T-helper 1 cell treated with Interleukin-12 subunit alpha and Interleukin-12 subunit beta and Interleukin-4 antibody, amounts not matched to agents 30 μg/mL and 1 μg/mL, for 36 hours (primary cell): ENCODE measurements around the gene SLC6A17.

Experiments used
- H3K27ac Mint-ChIP-seq: one replicate; pipeline ENCODE4 v1.8.0; 2021; ENCODE audit warnings: mild to moderate bottlenecking, mixed read lengths
- H3K27me3 Mint-ChIP-seq: one replicate; pipeline ENCODE4 v1.8.0; 2021; ENCODE audit warnings: low read depth, mixed read lengths
- H3K36me3 Mint-ChIP-seq: one replicate; pipeline ENCODE4 v1.8.0; 2021; ENCODE audit warnings: low read depth, mixed read lengths
- H3K4me1 Mint-ChIP-seq: one replicate; pipeline ENCODE4 v1.8.0; 2021; ENCODE audit warnings: low read depth, mixed read lengths
- H3K4me3 Mint-ChIP-seq: one replicate; pipeline ENCODE4 v1.8.0; 2021; ENCODE audit warnings: mild to moderate bottlenecking, moderate library complexity, mixed read lengths
- H3K9me3 Mint-ChIP-seq: one replicate; pipeline ENCODE4 v1.8.0; 2021; ENCODE audit warnings: mixed read lengths

SLC6A17 gene

DNA sequence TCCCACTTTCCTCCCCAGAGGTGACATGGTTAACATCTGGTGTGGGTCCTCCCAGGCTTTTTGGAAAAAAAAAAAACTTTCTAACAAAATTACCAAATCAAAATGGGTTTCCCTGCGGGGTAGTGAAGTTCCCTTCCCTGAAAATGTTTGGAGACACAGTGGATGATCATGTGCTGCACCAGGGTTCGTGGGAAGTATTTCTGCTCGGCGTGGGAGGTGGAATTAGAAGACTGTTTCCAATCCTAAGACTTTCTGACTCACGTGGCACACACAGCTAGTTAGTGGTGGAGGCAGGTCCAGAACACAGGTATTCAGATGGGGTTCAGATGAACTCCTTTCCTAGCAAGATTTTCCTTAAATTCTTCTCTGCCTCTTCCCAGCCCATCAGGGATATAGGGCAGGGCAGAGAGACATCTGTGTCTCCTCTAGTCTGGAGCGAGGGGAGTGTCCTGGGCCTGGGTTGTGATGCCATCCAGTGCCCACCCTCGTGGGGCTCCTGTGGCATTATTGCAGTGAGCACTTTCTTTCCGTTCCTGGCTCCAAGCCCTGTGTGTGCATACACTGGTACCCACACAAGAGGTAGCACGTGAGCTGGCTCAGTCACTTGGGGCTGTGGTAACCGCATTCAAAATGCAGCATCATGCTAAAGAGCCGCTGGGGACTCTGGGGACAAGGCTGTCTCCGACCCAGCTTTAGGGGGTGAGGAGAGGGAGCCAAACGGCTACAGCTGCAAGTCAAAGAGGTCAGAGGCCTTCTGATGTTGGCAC lies 87.3 kb downstream of the SLC6A17 start:
- Mint-ChIP-seq H3K27ac (no peak overlapping the region), H3K27me3 (no peaks in the 10 kb centered on the region), H3K4me3 (no peak overlapping the region), H3K9me3 (no peaks in the 10 kb centered on the region), H3K4me1 (peaks cover 13% of the 10 kb centered on the region), H3K36me3 (no peaks in the 10 kb centered on the region)

DNA sequence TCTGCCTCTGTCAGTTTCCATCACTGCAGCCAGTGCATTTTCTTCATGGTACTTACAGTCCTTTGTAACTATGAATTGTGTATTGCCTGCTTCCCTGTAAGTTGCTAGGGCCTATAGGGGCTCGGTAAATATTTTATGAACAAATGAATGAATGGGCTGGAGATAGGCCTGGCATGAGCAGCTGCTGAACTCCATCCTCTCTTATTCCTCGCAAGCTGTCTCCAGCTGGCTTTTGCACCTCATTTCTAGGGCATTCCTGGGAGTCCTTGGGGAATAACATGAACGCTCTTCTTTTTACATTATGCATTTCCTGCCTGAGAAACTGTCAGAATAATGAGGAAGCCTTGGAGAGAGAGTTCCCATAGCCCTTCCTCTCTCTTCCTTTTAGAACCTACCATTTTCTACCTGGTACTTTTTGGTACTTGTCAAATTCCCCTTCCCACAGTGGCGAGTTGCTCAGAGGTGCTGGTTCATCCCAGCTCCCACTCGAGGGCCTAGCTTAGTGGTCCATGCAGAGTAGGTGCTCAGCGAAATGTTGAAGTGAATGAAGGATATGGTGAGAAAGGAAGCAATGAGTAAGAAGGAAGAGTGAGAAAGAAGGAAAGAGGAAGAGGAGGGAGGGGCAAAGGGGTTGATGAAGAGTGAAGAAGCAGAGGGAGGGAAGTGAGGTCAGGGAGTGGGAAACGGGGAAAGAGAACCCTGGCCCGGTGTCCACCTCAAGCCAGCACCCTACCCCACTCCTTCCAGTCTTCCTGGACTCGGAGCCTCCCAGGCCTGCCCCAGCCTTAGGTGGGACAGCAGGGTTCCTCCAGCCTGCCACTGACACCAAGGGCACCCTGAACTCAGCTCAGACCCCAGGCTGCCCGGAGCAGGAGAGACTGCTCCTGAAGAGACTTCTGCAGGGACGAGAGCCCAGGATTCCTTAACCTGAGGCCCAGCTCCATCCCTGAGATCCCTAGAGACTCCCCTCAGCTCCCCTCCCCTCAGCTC lies 89.4 kb downstream of the SLC6A17 start:
- Mint-ChIP-seq H3K27me3 (no peaks in the 10 kb centered on the region), H3K4me3 (no peak overlapping the region), H3K4me1 (peaks cover 14% of the 10 kb centered on the region), H3K27ac (no peak overlapping the region), H3K36me3 (no peaks in the 10 kb centered on the region), H3K9me3 (no peaks in the 10 kb centered on the region)

DNA sequence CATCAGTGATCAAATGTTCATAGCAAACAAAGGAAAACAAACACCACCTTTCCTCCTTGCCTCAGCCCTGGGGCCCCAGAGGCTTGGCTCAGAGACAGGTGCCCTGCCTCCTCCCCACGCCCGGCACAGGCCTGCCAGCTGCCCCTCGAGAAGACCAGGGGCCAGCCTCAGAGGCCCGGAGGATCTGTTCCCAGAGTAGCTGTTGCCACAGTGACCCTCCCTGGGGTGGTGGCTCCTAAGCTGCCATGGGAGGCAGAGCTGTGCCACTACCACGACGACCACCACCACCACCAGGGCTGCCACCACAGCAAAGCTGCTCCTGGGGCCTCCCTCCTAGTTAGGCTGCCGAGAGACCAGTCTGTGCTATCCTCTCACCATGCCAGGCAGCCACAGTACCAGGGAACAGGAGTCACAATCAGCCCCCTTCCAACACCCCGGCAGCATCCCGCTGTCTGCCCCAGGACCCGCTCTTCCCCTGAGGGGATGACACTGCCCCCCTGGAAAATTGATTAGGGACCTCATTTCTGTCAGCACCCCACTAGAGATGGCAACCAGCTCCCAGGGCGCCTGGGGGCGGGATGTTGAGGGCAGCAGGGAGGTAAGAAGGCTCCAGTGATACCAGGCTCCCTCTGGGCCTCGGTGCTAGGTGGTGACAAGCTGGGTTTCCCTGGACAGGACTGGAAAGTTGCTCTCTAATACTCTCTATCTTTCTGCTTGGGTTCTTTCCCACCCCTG lies 90.3 kb downstream of the SLC6A17 start:
- Mint-ChIP-seq H3K9me3 (no peaks in the 10 kb centered on the region), H3K4me3 (no peak overlapping the region), H3K27ac (no peak overlapping the region), H3K4me1 (peaks cover 14% of the 10 kb centered on the region), H3K36me3 (no peaks in the 10 kb centered on the region), H3K27me3 (no peaks in the 10 kb centered on the region)

DNA sequence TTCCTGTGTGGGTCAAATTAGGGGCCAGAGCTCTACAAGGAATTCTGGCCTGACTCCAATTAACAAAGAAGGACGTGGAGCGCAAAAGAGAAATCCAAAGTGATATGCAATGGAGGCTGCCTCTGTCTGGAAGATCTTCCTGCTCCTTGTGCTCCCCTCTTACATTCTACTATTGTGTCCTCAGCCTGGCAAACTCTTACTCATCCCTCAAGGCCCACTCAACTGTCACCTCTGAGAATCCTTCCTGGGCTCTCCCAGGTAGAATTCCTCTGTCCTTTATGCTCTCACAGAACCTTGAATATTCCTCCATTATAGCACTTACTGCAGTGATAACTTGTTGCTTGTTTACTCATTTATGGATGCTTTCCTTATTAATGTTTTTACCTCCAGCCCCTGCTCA lies 91.2 kb downstream of the SLC6A17 start:
- Mint-ChIP-seq H3K4me3 (no peak overlapping the region), H3K27me3 (no peaks in the 10 kb centered on the region), H3K36me3 (no peaks in the 10 kb centered on the region), H3K27ac (no peak overlapping the region), H3K4me1 (peaks cover 6% of the 10 kb centered on the region), H3K9me3 (no peaks in the 10 kb centered on the region)

DNA sequence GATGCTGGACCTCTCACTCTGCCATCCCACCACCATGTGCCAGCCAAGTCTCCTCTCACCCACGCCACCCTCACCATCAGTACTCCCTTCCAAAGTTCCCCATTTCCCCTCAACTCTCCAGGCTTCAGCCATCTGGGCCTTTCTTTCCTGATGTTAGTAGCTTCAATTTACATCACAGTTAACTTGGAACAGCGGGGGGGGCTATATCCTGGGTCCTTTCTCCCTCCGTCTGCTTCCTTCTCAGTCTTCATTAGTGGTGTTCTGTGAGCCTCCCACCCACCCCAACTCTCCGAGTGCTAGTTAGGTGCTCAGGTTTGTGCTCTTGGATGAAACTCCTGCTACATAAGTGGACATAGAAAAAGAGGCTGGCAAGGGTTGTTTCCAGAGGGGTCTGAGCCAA lies 91.8 kb downstream of the SLC6A17 start:
- peaks cover 4% of the 10 kb centered on the region for H3K4me1 Mint-ChIP-seq
- H3K4me3 Mint-ChIP-seq: no peak overlapping the region
- H3K27me3 Mint-ChIP-seq: no peaks in the 10 kb centered on the region
- H3K27ac Mint-ChIP-seq: no peak overlapping the region
- H3K9me3 Mint-ChIP-seq: no peaks in the 10 kb centered on the region
- H3K36me3 Mint-ChIP-seq: no peaks in the 10 kb centered on the region

DNA sequence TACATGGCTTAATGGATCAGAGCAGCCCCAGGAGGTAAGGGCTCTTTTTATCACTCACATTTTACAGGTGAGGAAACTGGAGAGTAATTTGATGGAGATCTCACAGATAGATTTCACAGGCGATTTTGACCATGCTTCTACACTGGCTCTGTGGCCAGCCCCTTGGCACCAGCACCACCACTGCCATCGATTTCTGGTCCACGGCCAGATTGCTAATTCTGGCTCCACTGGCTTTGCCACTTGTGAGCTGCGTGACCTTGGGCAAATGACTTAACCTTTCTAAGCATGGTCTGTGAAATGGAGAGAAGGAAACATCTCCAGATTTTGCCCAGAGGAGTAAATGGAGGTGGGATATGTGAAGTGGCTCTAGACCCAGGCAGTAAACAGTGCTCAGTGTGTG lies 92.4 kb downstream of the SLC6A17 start:
- H3K27me3 Mint-ChIP-seq: no peaks in the 10 kb centered on the region
- no peaks in the 10 kb centered on the region for H3K9me3 Mint-ChIP-seq
- peaks cover 4% of the 10 kb centered on the region for H3K4me1 Mint-ChIP-seq
- H3K36me3 Mint-ChIP-seq: no peaks in the 10 kb centered on the region
- H3K4me3 Mint-ChIP-seq: no peak overlapping the region
- H3K27ac Mint-ChIP-seq: no peak overlapping the region

DNA sequence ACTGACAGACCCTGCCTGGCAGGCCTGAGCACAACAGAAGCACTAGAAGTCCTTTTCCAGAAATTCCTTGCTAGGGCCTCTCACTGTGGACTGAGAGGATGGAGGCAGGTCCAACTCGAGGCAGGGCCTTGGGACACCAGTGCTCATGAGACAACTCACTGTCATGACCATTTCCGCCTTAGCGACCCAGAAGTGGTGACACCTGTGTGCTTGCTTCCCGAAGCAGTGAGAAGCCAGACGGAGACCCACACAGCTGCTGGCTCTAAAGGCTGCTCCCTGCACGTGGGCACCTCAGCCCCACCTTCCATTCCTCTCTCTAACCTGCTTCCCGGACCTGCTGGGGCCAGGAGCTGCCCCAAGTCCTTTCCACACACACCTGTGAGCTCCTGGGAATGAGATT lies 92.9 kb downstream of the SLC6A17 start:
- no peak overlapping the region for H3K4me3 Mint-ChIP-seq
- no peak overlapping the region for H3K27ac Mint-ChIP-seq
- peaks cover 4% of the 10 kb centered on the region for H3K4me1 Mint-ChIP-seq
- no peaks in the 10 kb centered on the region for H3K27me3 Mint-ChIP-seq
- H3K9me3 Mint-ChIP-seq: no peaks in the 10 kb centered on the region
- H3K36me3 Mint-ChIP-seq: no peaks in the 10 kb centered on the region

DNA sequence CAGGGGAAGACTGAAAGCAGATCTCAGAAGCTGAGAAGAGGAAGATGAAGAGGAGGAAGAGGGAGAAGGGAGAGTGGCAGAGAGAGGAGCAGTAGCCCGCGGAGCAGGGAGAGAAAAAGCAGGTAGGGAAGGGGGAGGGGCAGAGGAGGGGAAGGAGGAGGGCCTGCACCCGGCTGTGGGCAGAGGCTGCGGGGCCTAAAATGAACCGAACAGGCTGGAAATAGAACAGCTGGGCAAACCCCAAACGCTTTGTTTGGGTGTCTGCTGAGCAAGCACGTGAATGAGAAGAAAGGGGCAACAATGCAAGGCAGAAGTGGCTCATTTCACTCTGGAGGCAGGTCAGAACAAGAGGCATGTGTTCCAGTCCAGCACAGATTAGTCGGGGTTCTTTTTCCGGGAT lies 93.3 kb downstream of the SLC6A17 start:
- Mint-ChIP-seq H3K9me3 (no peaks in the 10 kb centered on the region), H3K36me3 (no peaks in the 10 kb centered on the region), H3K4me1 (peaks cover 4% of the 10 kb centered on the region), H3K27ac (no peak overlapping the region), H3K4me3 (no peak overlapping the region), H3K27me3 (no peaks in the 10 kb centered on the region)

DNA sequence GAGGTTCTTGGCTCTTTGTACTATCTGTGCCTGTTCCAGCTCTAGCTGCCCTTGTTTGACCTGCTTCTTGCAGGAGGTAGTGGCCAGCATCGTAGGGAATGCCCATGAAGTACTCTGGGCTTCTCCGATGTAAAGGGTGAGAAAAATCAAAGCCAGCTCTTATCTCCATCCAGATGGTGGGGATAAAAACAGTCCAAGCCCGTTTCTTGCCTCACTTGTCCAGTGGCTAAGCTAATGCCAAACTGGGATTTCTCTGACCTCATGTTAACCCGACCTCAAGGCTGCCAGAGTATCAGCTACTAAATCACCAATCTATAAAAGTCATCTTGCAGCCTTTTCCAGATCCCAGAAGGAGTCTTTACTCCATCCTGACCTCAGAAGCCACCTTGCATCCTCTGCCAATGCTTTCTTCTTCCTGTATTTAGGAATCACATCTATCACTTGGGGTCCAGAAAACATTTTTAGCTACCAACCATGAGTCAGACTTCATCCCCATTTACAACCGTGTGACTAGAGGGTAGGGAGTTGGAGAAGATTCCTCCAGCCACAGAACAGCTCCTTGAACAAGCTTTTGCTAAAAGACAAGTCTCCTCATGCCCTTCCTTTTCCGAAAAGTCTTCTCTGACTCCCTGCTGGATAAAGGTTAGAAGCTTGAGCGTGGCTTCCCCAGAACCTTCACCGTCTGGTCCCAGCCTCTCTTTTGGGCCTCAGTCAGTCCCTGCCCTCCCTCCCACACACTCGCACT lies 95.8 kb downstream of the SLC6A17 start:
- Mint-ChIP-seq H3K27ac (no peak overlapping the region), H3K4me3 (no peak overlapping the region), H3K36me3 (no peaks in the 10 kb centered on the region), H3K9me3 (no peaks in the 10 kb centered on the region), H3K4me1 (peaks cover 2% of the 10 kb centered on the region), H3K27me3 (no peaks in the 10 kb centered on the region)

DNA sequence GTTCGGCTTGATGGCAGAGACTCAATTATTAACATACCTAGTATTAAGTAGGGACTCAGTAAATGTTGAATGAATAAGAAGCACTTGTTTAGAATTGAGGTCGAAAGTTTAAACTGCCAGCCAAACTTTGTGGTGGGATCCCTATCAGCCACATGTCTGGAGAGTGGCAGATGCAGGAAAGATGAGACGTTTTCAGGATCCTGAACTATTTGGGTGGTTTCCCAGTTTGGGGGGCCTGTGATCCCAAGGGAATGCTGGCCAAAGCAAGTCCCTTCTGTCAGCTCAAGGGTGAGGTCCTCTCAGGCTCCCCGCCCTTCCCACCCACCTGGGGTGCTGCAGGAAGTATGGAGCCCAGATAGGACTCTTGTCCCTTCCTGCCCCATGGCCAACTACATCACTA lies 98.5 kb downstream of the SLC6A17 start:
- no peaks in the 10 kb centered on the region for H3K9me3 Mint-ChIP-seq
- no peaks in the 10 kb centered on the region for H3K4me1 Mint-ChIP-seq
- no peaks in the 10 kb centered on the region for H3K27me3 Mint-ChIP-seq
- no peak overlapping the region for H3K27ac Mint-ChIP-seq
- no peaks in the 10 kb centered on the region for H3K36me3 Mint-ChIP-seq
- no peak overlapping the region for H3K4me3 Mint-ChIP-seq

DNA sequence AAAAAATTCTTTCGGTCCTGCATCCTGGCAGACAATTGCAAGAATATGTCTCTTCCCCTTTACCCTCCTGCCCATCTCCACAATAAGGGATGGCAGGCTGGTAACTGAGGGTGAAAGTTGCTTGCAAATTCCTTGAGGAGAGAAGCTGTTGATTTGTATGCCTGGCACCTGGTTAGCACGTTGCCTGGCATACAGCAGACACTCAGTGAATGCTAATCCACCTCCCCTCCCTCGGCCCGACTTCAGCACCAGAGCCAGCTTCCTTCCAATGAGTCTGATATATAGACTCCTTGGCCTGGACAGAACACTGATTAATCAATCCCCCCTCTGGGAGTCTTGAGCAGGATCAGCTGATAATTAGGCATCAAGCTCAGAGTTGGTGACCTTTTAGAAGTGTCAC lies 99.0 kb downstream of the SLC6A17 start:
- H3K27me3 Mint-ChIP-seq: no peaks in the 10 kb centered on the region
- no peak overlapping the region for H3K27ac Mint-ChIP-seq
- H3K4me3 Mint-ChIP-seq: no peak overlapping the region
- H3K4me1 Mint-ChIP-seq: no peaks in the 10 kb centered on the region
- no peaks in the 10 kb centered on the region for H3K9me3 Mint-ChIP-seq
- H3K36me3 Mint-ChIP-seq: no peaks in the 10 kb centered on the region

DNA sequence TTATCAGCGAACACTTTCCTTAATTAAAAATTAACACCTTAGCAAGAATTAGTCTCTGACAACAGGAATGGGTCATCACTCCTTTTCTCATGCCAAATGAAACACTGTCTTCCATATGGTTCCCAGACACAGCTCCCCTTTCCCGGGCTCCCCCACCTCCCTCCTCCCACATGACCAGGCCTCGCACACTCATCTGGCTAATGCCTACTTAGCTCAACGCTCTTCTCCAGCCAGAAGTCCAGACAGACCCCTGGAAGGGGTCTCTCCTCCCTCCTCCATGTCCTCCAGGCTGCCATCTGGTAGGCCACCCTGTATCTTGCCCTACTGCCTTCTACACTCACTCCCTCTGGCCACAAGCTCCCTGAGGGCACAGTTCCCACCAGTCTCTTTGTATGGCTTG lies 99.7 kb downstream of the SLC6A17 start:
- H3K27ac Mint-ChIP-seq: no peak overlapping the region
- no peaks in the 10 kb centered on the region for H3K4me1 Mint-ChIP-seq
- H3K9me3 Mint-ChIP-seq: no peaks in the 10 kb centered on the region
- no peaks in the 10 kb centered on the region for H3K36me3 Mint-ChIP-seq
- H3K4me3 Mint-ChIP-seq: no peak overlapping the region
- H3K27me3 Mint-ChIP-seq: no peaks in the 10 kb centered on the region

DNA sequence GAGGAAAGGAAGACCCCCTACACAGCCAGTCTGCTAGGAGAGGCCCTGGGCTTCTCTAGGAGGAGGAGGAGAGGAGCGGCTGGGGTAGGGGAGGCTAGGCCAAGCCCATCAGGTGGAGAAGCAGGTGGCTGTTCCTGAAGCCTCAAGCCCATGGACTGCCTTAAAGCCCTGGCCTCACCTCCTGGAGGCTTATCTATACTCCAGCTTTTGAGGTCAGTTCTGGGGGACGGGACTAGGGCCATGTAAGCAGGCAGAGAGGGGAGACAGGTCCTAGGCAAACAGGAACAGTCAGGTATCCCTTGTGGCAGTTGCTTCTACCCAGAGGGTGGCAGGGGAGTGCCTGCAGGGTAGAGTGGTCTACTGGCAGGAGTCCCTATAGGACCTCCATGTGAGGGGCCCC lies 100.5 kb downstream of the SLC6A17 start:
- no peaks in the 10 kb centered on the region for H3K9me3 Mint-ChIP-seq
- H3K27ac Mint-ChIP-seq: no peak overlapping the region
- H3K27me3 Mint-ChIP-seq: no peaks in the 10 kb centered on the region
- no peaks in the 10 kb centered on the region for H3K4me1 Mint-ChIP-seq
- no peak overlapping the region for H3K4me3 Mint-ChIP-seq
- H3K36me3 Mint-ChIP-seq: no peaks in the 10 kb centered on the region
